Measurements from ENCODE around the gene GNPAT.

GNPAT gene

GRCh38 chr1:231318568-231318967 is 77.6 kb downstream of the GNPAT start:
- no peak for DNase-seq

- DNase-seq = no peak
These were observed 78.1 kb downstream of the GNPAT start for GRCh38 chr1:231319080-231319479.

- DNase-seq = no peak
These were observed 82.0 kb downstream of the GNPAT start for GRCh38 chr1:231322880-231323530.

- DNase-seq = no peak
These were observed 83.6 kb downstream of the GNPAT start for GRCh38 chr1:231324660-231325059.

- DNase-seq = no peak
These were observed 85.2 kb downstream of the GNPAT start for GRCh38 chr1:231326248-231326647.
